ENCODE results near the gene HNF1B.

DNA sequence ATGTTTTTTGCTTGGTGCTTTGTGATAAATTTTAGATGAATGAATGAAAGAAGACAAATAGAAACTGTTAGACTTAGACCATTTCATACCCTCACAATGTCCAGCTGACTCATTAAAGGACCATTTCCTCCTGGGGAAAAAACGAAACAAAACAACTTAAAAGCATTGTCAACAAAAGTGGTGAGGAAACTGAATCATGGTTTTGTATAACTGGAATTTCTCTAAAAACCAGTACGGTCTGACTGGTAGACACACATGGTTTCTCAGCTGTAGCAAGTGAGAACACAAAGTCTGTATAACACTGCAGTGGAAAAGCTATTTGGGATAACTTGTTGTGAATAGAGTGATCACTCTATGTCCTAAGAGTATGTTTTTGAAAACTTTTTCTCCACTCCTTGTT lies 96.3 kb downstream of the HNF1B start:
- TF ChIP-seq FOS (IDR thresholded peaks at IDR 0.05; ENCODE audit: borderline replicate concordance, extremely low read depth, insufficient read length), result no peak
- no peak for TF ChIP-seq POLR2A (IDR thresholded peaks at IDR 0.05; ENCODE audit: low read depth, low read length)
- TF ChIP-seq RFX5 (IDR thresholded peaks at IDR 0.05; ENCODE audit: low read depth, low read length), result no peak
- TF ChIP-seq, protein P1, sequence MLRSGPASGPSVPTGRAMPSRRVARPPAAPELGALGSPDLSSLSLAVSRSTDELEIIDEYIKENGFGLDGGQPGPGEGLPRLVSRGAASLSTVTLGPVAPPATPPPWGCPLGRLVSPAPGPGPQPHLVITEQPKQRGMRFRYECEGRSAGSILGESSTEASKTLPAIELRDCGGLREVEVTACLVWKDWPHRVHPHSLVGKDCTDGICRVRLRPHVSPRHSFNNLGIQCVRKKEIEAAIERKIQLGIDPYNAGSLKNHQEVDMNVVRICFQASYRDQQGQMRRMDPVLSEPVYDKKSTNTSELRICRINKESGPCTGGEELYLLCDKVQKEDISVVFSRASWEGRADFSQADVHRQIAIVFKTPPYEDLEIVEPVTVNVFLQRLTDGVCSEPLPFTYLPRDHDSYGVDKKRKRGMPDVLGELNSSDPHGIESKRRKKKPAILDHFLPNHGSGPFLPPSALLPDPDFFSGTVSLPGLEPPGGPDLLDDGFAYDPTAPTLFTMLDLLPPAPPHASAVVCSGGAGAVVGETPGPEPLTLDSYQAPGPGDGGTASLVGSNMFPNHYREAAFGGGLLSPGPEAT (IDR thresholded peaks at IDR 0.05; ENCODE audit: low read depth), result no peak
- TF ChIP-seq EGR1 (IDR thresholded peaks at IDR 0.05; ENCODE audit: borderline replicate concordance in 1 of 2, low read depth in 2 of 2, low read length in 2 of 2), result no peak
- TF ChIP-seq, protein P2, sequence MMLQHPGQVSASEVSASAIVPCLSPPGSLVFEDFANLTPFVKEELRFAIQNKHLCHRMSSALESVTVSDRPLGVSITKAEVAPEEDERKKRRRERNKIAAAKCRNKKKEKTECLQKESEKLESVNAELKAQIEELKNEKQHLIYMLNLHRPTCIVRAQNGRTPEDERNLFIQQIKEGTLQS (IDR thresholded peaks at IDR 0.05; ENCODE audit: borderline replicate concordance, extremely low read depth, low read depth, low read length), result no peak
- no peak for TF ChIP-seq ZNF24 (IDR thresholded peaks at IDR 0.05)
- TF ChIP-seq, protein P3, sequence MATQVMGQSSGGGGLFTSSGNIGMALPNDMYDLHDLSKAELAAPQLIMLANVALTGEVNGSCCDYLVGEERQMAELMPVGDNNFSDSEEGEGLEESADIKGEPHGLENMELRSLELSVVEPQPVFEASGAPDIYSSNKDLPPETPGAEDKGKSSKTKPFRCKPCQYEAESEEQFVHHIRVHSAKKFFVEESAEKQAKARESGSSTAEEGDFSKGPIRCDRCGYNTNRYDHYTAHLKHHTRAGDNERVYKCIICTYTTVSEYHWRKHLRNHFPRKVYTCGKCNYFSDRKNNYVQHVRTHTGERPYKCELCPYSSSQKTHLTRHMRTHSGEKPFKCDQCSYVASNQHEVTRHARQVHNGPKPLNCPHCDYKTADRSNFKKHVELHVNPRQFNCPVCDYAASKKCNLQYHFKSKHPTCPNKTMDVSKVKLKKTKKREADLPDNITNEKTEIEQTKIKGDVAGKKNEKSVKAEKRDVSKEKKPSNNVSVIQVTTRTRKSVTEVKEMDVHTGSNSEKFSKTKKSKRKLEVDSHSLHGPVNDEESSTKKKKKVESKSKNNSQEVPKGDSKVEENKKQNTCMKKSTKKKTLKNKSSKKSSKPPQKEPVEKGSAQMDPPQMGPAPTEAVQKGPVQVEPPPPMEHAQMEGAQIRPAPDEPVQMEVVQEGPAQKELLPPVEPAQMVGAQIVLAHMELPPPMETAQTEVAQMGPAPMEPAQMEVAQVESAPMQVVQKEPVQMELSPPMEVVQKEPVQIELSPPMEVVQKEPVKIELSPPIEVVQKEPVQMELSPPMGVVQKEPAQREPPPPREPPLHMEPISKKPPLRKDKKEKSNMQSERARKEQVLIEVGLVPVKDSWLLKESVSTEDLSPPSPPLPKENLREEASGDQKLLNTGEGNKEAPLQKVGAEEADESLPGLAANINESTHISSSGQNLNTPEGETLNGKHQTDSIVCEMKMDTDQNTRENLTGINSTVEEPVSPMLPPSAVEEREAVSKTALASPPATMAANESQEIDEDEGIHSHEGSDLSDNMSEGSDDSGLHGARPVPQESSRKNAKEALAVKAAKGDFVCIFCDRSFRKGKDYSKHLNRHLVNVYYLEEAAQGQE (IDR thresholded peaks at IDR 0.05; ENCODE audit: low read depth, low read length), result no peak
- no peak for TF ChIP-seq MEF2A (IDR thresholded peaks at IDR 0.05; ENCODE audit: insufficient read depth, low read depth, low read length)
